22Rv1 (cell line): ENCODE results near the gene L1TD1.
"Not testable (repeated sequence)": the region's sequence is repeated elsewhere in the genome, so short reads cannot be mapped to it uniquely, and the experiment has no call there.

Experiments
- H3K27ac ChIP-seq: fragments of 450-650 bp; 2 replicates; pipeline ENCODE4 v1.5.1; 2017
- ZFX ChIP-seq: fragments of 450-650 bp; IDR thresholded peaks from 2 replicates; pipeline ENCODE4 v1.6.1; 2017; ENCODE audit warnings: antibody characterized with exemption, borderline replicate concordance
- TF ChIP-seq, protein P1 (sequence below): fragments of 450-650 bp; IDR thresholded peaks from 2 replicates; pipeline ENCODE4 v1.5.1; 2017; ENCODE audit warnings: mild to moderate bottlenecking

Gene L1TD1

DNA sequence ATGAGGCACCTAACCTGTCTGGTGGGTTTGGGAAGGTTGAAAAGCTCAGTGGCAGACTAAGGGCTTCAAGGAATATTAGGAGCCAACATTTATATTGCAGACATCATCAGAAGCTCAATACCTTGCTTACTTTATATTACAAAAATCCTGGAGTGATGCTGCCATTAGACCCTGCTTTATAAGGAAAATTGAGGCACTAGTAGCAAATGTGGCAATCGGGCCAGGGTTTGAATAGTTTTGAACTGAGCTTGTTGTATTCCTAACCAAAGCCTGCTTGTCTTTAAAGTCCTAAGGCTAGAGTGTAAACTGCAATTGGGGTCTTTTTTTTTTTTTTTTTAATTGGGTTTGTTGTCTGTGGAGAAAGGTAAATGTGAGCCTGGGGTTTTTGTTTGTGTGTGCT, 14.3 kb downstream of the L1TD1 start:
- no peak for TF ChIP-seq ZFX
- TF ChIP-seq, protein P1, sequence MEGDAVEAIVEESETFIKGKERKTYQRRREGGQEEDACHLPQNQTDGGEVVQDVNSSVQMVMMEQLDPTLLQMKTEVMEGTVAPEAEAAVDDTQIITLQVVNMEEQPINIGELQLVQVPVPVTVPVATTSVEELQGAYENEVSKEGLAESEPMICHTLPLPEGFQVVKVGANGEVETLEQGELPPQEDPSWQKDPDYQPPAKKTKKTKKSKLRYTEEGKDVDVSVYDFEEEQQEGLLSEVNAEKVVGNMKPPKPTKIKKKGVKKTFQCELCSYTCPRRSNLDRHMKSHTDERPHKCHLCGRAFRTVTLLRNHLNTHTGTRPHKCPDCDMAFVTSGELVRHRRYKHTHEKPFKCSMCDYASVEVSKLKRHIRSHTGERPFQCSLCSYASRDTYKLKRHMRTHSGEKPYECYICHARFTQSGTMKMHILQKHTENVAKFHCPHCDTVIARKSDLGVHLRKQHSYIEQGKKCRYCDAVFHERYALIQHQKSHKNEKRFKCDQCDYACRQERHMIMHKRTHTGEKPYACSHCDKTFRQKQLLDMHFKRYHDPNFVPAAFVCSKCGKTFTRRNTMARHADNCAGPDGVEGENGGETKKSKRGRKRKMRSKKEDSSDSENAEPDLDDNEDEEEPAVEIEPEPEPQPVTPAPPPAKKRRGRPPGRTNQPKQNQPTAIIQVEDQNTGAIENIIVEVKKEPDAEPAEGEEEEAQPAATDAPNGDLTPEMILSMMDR: no peak
- H3K27ac ChIP-seq: no peak overlapping the region

DNA sequence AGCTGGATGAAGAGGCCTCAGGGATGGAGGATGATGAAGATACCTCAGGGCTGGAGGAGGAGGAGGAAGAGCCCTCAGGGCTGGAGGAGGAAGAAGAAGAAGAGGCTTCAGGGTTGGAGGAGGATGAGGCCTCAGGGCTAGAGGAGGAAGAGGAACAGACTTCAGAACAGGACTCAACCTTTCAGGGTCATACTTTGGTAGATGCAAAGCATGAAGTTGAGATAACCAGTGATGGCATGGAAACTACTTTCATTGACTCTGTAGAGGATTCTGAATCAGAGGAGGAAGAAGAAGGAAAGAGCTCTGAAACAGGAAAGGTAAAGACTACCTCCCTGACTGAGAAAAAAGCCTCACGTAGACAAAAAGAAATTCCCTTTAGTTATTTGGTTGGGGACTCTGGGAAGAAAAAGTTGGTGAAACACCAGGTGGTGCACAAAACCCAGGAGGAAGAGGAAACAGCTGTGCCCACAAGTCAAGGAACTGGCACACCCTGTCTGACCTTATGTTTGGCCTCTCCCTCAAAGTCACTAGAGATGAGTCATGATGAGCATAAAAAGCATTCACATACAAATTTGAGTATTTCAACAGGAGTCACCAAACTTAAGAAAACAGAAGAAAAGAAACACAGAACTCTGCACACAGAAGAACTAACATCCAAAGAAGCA, 15.4 kb downstream of the L1TD1 start:
- no peak overlapping the region for H3K27ac ChIP-seq
- no peak for TF ChIP-seq ZFX
- TF ChIP-seq, protein P1: no peak

DNA sequence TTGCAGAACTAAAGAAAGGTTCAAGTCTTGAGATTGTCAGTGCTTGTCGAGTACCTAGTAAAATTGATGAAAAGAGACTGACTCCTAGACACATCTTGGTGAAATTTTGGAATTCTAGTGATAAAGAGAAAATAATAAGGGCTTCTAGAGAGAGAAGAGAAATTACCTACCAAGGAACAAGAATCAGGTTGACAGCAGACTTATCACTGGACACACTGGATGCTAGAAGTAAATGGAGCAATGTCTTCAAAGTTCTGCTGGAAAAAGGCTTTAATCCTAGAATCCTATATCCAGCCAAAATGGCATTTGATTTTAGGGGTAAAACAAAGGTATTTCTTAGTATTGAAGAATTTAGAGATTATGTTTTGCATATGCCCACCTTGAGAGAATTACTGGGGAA, 16.3 kb downstream of the L1TD1 start:
- H3K27ac ChIP-seq: no peak overlapping the region
- TF ChIP-seq ZFX: no peak
- TF ChIP-seq, protein P1: no peak

DNA sequence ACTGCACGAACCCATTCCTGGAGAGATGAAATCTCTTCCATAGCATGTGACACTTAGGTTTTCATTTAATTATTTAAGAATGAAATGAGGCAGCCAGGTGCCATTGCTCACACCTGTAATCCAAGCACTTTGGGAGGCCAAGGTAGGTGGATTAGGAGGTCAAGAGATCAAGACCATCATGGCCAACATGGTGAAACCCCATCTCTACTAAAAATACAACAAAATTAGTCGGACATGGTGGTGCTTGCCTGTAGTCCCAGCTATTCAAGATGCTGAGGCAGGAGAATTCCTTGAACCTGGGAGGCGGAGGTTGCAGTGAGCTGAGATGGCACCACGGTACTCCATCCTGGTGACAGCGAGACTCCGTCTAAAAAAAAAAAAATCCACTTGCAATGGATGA, 17.8 kb downstream of the L1TD1 start:
- TF ChIP-seq, protein P1: no peak
- no peak for TF ChIP-seq ZFX

DNA sequence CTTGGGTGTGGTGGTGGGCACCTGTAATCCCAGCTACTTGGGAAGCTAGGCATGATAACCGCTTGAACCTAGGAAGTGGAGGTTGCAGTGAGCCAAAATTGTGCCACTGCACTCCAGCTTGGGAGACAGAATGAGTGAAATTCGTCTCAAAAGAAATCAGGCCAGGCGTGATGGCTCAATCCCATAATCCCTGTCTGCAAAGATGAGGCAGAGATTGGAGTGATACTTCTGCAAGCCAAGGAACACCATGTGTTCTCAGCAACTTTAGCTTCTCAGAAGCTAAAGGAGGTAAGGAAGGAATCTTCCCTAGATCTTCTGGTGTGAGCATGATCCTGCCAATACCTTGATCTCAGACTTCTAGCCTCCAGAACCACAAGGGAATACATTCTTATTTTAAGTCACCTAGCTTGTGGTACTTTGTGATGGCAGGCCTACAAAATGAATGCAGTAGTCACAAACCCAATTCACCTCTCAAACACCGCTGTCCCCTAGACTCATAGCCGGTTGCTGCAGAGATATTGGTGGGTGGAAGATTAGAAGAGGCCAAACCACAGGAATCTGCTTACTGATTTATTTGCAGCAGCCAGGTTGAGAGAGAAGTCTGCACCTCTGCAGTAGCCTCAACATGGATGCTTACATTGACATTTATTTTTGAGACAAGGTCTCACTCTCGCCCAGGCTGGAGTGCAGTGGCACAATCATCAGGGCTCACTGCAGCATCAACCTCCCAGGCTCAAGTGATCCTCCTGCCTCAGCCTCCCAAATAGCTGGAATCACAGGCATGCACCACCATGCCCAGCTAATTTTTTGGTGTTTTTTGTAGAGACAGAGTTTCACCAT, 18.6 kb downstream of the L1TD1 start:
- no peak for TF ChIP-seq ZFX
- TF ChIP-seq, protein P1: no peak
- no peak overlapping the region for H3K27ac ChIP-seq

More for the DNA sequence above, 17.8 kb downstream of the L1TD1 start:
- no peak overlapping the region for H3K27ac ChIP-seq

DNA sequence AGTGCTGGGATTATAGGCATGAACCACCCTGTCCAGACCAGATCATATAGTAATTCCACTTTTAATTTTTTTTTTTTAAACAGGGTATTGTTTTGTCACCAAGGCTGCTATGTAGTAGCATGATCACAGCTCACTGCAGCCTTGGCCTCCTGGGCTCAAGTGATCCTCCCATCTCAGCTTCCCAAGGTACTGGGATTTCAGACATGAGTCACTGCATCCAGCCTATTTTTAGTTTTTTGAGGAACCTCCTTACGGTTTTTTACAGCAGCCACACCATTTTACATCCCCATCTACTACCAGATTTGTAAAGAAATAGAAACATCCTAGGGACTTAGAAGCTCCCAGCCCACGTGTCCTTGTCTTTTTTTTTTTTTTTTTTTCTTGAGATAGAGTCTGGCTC, 24.0 kb downstream of the L1TD1 start:
- no peak overlapping the region for H3K27ac ChIP-seq
- TF ChIP-seq, protein P1: no peak
- TF ChIP-seq ZFX: no peak

DNA sequence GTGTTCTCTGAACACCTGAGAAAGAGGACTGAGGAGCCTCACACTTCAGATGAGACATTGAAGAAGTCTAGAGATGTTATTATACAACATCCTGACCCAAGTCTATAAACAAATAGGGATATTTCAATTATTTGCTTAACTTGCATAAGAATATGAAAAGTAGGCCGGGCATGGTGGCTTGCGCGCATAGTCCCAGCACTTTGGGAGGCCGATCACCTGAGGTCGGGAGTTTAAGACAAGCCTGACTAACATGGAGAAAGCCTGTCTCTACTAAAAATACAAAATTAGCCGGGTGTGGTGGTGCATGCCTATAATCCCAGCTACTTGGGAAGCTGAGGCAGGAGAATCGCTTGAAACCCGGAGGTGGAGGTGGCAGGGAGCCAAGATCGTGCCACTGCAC, 25.8 kb downstream of the L1TD1 start:
- not testable (repeated sequence) for H3K27ac ChIP-seq
